HG03354 (cell line): Measurements from ENCODE around the gene MRPL2.
A peak's percentile ranks its signal among the peaks of the same experiment; 100 is the strongest.

ENCODE experiments used
- ATAC-seq: cut with Tn5 transposase; IDR thresholded peaks from one replicate; pipeline ENCODE4 v1.9.1; 2021; ENCODE audit warnings: mild to moderate bottlenecking; ENCODE audit not compliant: unreplicated experiment, poor library complexity, severe bottlenecking

MRPL2 gene

DNA sequence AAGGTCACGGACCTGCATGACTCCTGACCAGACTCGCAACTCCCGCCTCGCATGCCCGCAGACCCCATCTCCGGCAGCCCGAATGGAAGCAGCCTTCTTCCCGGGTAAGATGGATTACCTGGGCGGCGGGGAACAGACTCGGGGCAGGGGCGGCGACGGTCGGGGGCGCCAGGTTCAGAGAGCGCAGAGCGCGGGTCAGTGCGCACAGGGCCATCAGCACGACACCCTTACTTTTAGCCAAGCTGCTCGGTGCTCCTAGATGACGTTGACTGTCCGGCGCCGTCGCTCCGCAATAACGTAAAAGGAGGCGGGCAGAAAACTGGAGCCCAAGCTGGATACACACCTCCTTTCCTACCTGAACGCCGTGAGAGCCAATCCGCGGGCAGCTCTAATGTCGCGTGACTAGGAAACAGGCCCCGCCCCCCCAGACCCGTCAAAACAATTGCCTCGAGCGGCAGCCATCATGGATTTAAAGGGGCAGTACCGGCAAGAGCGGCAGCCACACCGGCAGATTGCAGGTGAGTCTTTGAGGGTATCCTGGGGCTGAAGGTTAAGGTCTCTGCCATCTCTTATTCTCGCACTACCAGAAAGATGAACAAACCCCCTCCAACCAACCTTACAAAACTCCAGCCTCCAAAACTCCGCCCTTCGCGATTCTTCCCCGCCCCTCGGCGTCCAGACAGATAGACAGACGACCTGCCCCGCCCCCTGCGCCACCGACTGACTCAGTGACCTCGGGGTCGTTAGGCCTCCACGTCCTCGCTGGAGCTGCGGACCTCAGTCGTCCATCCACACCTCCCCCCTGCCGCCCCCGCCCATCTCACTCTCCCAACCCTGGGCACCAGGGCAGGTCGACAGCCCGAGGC is at the start of gene MRPL2, which contains the start of gene KLC4:
Gene MRPL2, minus strand, starts transcription at position 267 of the 866 bp plus-strand sequence. Its CDS starts 53 bp downstream, at position 214.
Gene KLC4, plus strand, starts transcription at position 464 of the 866 bp plus-strand sequence. CDS start 1,705 bp downstream, outside the sequence.
- peak; percentile 91 for ATAC-seq

DNA sequence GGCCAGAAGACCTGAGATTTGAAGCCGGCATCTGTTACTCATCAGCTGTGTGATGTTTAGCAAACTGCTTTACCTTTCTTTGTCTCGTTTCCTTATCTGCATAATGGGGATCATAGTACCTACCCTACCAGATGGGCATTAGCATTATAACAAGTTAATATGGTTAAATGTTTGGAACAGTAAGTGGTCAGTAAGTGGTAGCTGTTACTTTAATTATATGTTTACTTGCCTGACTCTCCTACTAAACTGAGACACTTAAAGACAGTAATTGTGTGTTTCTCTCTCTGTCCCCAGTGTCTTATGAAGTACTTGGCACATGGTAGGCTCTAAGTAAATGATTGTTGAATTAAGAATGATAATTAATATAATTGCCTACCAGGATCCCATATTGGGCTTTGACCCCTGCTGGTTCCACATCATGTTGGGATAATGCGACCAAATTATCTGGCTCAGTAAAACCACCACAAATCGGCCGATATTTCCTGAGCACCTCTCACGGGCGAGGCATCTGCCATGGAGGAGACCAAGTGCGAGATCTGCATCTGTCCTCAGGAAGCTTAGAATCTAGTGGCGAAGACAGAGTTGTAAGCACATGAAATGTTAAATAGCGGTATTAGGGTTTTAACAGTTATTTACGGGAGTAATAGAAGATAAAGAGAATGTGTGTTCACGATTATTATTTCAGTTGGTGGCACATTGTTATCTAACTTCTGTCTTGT is 48.3 kb upstream of the MRPL2 start:
- ATAC-seq = no peak

DNA sequence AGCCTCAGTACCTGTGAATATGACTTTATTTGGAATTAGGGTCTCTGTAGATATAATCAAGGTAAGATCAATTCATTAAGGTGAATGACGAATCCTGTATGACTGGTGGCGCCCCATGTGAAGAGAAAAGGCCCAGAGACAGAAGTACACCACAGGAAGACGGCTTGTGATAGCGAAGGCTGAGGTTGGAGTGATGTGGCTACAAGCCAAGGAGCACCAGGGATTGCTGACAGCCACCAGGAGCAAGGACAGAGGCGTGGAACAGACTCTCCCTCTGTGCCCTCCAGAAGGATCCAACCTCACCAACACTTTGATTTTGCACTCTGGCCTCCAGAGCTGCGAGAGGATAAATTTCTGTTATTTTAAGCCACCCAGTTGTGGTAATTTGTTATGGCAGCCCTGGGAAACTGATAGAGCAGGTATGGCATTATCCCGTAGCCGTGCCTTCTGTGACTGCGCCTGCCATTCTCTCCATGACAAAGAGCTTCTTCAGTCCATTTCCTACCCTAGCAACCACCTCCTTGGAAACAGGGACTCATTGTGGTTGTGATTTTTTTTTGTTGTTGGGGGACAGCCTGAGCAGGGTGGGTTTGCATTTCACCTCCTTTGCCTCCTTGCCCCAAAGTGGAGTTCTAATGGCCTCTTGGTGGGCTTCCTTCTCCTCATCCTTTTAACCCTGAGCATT is 46.4 kb upstream of the MRPL2 start:
- no peak for ATAC-seq

DNA sequence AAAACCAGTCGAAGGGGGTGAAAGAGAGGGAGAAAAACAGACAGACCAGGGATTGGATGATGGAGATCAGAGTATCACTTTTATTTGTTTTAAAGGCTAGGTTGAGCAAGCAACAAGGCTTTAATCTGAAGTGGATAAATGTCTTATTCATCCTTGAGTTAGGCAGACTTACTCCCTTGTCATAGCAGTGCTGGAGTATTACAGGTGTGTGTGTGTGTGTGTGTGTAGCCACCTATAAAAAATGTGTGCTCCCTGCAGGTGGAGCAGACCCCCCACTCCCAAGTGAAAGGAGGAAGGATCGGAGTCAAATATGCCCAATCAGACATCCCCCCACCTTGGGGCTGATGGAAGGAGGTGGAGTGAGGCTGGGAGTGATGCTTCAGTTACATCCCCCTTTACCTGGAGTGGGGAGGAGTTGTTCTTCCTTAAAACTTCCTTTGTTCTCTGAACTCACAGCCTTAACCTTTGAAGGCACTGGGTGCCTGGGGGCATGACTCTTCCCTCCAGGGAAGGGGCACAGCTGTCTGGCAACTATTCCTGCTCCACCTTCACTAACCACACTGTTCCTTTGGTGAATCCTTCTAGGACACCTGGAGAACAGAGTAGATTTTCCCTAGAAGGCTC is 44.1 kb upstream of the MRPL2 start:
- no peak for ATAC-seq

DNA sequence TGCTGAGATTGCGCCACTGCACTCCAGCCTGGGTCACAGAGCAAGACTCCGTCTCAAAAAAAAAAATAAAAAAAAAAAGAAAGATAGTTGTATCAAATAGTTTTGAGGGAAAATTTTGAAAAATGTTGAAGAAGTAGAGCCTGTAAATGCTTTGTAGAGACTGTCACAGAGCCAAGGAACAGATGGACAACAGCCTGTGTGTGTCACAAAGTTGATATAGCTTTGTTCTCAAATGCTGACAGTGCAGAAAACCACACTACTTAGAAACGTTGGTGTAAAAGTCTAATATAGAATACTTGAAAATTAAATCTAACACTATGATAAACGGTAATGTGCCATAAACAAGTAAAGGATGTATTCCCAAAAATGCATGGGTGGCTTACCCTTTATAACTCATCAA is 42.3 kb upstream of the MRPL2 start:
- no peak for ATAC-seq

DNA sequence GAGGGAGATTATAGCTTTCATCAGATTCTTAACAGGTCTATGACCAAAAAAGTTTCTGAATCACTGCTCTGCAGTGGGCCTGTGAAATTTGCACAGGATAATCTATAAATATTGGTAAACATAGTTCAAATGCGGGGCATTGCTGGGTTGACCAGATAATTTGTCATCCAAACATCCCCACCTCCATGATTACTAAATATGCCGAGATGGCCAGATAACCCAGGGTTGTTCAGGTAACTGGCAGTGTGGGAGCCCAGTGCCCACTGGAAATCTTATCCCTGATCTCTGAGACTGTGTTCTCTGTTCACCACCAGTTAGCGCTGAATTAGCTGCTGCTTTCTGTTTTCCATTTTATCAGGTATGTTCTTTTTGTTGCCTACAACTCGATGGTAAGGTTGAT is 38.3 kb upstream of the MRPL2 start:
- no peak for ATAC-seq

DNA sequence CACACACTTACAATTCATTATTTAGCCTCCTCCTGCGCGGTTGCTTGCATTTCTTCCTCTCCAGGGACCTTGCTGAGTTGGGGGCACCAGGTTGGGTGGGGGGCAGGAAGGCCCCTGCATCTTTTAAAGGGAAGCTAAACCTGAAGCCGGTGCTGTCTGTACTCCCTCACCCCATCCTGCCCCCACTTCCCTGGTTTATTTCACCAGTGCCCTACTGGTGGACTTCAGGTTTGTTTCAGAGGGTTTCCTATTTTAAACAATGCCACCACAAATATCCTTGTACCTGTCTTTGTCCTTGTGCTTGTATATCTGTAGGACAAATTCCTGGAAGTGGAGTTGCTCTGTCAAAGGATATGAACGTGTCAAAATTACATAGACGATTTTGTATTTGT is 37.9 kb upstream of the MRPL2 start:
- no peak for ATAC-seq

DNA sequence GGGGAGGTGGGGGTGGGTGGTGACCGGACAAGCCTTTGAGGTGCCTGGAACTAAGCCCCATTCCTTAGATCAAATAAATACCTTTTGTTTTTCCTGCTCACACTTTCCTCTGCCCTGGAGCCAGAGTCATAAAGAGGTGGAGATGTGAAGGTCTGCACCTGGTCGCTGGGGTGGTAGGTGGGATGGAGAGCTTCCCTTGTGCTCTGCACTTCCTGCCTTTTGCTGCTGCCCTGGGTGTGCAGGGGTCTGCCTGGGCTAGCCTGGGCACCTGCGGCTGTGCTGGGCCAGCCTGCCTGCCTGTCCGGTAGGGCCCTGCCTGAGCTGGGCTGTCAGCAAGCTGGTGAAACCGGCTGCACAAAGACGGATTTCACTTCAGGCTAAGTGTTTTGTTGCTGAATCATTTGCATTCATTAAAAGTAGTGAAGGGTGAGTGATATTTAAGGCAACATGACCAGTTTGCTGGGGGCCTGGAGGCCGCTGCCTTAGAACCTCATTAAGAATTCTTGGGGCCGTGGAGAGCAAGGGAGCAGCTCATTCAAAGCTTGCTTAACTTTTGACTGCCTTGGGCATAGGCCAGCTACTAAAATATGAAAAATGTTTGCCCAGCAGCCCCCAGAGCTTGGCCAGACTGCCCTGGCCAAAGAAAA is 37.3 kb upstream of the MRPL2 start:
- ATAC-seq = no peak

DNA sequence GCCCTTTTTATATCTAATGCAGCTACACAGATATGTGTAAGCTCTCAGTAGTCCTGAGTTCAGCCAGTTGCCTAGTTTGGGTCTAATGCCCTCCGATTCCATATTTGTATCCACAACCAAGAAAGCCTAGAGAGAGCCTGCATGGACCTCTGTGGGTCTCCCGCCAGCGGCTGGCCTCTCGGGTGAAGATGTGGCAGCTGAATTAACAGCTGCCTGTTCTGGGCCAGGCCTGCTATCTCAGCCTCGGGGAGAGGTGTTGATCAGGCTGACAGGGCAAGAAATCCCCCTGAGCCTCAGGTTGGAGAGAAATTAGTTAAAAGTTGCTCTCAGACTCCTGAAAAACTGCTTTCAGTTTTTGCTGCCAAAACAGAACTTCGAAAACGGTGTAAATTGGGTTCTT is 36.7 kb upstream of the MRPL2 start:
- no peak for ATAC-seq

DNA sequence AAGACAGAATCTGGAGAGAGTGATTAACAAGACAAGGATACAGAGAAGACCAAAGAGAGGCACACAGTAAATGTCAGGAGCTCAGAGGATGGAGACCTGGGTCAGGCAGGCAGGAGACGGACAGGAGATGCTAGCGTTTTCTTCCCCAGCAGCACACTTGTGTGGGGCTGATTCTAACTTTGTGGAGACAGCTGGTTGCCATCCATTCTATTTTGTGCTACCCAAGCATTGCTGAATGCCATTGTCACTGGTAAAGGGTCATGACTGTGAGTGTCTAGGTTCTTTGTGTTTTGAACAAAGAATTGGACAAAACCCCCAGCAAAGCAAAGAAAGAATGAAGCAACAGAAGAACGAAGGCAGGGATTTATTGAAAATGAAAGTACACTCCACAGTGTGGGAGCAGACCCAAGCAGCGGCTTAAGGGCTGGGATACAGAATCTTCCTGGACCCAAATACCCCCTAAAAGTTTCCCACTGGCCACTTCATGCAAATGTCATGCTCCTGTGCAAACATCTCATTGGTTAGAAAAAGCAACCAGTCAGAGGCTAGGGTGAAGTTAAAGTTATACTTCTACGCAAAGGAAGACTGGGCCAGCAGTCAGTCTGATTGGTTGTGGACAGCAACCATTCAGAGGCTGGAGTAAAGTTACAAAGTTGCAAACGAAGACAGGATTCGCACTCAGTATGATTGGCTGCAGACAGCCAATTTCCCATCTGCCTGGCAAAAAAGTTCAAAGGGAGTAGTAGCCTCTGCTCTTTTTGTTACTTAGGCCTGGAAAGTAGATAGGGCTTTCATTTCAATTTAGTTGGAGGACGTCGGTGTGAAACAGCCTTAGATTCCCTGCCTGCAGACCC is 34.4 kb upstream of the MRPL2 start:
- no peak for ATAC-seq

DNA sequence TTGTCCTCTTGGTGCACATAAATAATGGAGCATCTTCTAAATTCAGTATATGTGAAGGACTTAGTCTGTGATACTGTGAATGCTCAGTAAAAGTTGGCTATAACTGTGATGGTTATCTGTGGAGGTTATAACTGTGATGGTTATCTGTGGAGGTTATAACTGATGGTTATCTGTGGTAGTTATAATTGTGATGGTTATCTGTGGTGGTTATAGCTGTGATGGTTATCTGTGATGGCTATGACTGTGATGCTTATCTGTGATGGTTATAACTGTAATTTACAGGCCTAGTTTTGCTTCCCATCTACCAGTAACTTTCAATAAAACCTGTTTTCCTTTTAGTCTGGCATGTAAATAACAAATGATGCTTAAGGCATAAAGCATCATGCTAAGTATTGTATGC is 33.4 kb upstream of the MRPL2 start:
- ATAC-seq = no peak

DNA sequence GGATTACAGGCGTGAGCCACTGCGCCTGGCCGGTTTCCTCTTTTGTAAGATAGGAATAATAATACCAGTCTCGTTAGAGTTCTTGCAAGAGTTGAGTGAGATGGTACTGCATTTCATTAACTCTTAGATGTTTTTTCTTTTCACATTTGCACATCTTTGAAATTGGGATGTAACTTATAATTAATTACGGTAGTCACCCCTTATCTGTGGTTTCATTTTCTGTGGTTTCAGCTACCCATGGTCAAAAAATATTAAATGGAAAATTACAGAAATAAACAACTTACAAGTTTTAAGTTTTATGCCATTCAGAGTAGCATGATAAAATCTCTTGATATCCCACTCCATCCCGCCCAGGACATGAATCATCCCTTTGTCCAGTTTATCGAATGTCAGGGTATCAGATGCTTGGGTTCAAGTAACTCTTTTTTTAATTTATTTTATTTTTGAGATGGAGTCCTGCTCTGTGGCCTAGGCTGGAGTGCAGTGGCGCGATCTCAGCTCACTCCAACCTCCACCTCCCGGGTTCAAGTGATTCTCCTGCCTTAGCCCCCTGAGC is 32.3 kb upstream of the MRPL2 start:
- ATAC-seq = no peak

DNA sequence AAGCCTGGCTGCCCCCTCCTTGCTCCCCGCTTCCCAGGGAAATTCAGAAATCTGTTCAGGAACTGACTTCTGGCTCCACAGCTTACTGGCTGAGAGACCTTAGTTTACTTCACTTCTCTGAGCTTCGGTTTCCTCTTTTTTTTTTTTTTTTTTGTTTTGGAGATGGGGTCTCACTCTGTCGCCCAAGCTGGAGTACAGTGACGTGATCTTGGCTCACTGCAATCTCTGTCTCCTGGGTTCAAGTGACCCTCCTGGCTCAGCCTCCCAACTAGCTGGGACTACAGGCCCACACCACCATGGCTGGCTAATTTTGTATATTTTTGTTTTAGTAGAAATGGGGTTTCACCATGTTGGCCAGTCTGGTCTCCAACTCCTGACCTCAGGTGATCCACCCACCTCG is 31.8 kb upstream of the MRPL2 start:
- ATAC-seq = no peak

DNA sequence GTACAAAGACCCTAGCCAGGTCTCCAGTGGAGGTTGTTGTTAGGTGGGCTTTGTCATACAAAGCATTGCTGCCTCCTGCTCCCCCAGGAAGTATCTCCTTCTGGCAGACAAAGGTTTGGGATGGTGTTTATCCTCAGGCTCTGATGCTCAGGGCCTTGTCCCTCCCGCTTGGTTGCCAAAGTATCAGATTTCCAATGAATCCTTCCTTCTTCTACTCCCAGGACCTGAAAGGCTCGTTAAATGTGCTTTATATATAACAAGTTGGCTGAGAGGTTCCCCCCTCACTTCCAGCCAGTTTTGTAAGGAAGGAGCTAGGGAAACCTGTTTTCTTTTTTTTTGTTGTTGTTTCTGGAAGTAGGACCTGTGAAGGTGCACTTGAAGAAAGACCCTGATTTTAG is 31.3 kb upstream of the MRPL2 start:
- ATAC-seq = no peak

DNA sequence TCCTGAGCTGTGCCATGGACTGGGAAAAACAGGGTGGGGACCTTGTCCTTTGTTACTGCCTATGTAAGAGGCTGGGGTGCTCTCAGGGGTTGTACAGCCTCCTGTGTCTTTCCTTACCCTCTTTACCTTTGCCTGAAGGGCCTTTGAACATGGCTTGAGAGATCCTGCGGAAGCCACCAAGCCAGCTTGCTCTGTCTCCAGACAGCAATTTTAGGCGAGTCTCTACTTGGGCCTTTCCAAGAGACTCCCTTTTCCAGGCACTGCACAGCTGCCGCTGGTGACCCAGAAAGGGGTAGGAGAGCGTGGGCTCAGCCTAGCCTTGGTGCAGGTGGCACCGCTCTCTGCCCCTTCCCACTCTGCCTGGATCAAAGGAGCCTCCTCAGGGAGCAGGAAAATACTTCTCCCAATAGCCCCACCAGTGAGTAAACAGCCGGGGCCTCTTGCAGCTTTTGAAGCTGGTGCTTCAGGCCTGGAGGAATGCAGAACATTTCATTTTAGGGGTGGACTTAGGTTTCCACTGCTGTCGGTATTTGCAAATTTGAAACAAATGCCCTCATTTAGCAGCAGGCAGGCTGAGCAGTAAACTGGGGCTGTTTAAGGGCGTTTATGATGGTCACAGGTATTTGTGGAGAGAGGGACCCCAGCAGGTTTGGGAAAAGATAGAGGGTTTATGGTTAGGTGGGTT is 30.8 kb upstream of the MRPL2 start:
- ATAC-seq = no peak

DNA sequence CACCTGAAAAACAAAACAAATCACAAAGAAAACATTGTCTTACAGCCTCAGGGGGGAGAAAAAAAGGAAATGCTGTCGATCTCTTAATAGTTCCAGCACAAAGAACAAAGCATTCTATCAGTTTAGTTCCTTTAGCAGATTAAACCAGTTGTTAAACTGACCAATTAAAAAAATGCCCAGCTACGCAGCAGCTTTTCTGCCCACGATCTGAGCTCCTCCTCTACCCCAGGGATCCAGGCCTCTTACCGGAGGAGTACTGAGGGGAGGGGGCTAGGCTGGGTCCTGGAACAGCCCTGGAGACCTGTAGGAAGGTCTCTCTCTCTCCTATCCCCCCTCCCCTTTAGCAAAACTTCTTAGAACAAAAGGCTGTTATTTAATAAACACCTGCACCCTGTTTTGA is 30.2 kb upstream of the MRPL2 start:
- no peak for ATAC-seq

DNA sequence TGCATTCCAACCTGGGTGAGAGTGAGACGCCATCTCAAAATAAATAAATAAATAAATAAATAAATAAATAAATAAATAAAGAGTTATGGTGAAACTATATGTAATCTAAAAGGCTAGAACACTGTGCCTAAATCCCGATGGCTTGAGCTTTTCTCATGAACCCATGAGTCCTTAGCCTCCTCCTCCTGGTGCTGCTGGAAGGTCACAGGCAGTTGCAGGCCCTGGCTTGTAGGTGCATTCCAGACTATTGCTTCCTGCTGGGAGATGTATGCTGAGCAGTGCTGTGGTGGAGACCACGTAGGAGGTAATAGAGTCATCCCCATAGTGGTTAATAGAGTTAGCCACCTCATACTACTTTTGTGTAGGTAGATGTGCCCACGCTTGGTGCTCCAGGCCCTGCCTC is 29.4 kb upstream of the MRPL2 start:
- ATAC-seq = no peak
